ENCODE data around the gene USP43.

USP43 gene

GRCh38 chr17:9769036-9769695 lies 123.8 kb downstream of the USP43 start:
- Histone ChIP-seq H3K27me3 (ENCODE audit: control insufficient read depth, insufficient read depth, low read length) (no peaks in the 10 kb centered on the region), H3K4me1 (ENCODE audit: control insufficient read depth, insufficient read depth, low read length) (no peaks in the 10 kb centered on the region), H3K27ac (ENCODE audit: low read length) (no peak overlapping the region), H3K9me3 (ENCODE audit: control insufficient read depth, insufficient read depth, low read length) (no peaks in the 10 kb centered on the region), H3K4me3 (ENCODE audit: low read length) (no peak overlapping the region), H3K36me3 (ENCODE audit: control insufficient read depth, insufficient read depth, low read length) (no peaks in the 10 kb centered on the region)
- WGBS (ENCODE audit: insufficient coverage, insufficient read length), result no CpG with 5 or more reads among the region's 15 CpGs
- DNase-seq (ENCODE audit: low read depth, low spot score), result no peak

- Histone ChIP-seq H3K4me3 (ENCODE audit: low read length) (no peak overlapping the region), H3K9me3 (ENCODE audit: control insufficient read depth, insufficient read depth, low read length) (no peaks in the 10 kb centered on the region), H3K36me3 (ENCODE audit: control insufficient read depth, insufficient read depth, low read length) (no peaks in the 10 kb centered on the region), H3K4me1 (ENCODE audit: control insufficient read depth, insufficient read depth, low read length) (no peaks in the 10 kb centered on the region), H3K27ac (ENCODE audit: low read length) (no peak overlapping the region), H3K27me3 (ENCODE audit: control insufficient read depth, insufficient read depth, low read length) (no peaks in the 10 kb centered on the region)
- DNase-seq (ENCODE audit: low read depth, low spot score), result no peak
- WGBS (ENCODE audit: insufficient coverage, insufficient read length), result no CpG with 5 or more reads among the region's 27 CpGs
Observed at GRCh38 chr17:9771465-9771864, 126.1 kb downstream of the USP43 start.

GRCh38 chr17:9772658-9773057 lies 127.3 kb downstream of the USP43 start:
- no peaks in the 10 kb centered on the region for H3K9me3 ChIP-seq (ENCODE audit: control insufficient read depth, insufficient read depth, low read length)
- no peak overlapping the region for H3K27ac ChIP-seq (ENCODE audit: low read length)
- no peaks in the 10 kb centered on the region for H3K36me3 ChIP-seq (ENCODE audit: control insufficient read depth, insufficient read depth, low read length)
- no CpG with 5 or more reads among the region's 19 CpGs for WGBS (ENCODE audit: insufficient coverage, insufficient read length)
- no peak overlapping the region for H3K4me3 ChIP-seq (ENCODE audit: low read length)
- H3K4me1 ChIP-seq (ENCODE audit: control insufficient read depth, insufficient read depth, low read length), result no peaks in the 10 kb centered on the region
- H3K27me3 ChIP-seq (ENCODE audit: control insufficient read depth, insufficient read depth, low read length), result no peaks in the 10 kb centered on the region
- no peak for DNase-seq (ENCODE audit: low read depth, low spot score)

GRCh38 chr17:9776911-9777310 lies 131.6 kb downstream of the USP43 start:
- DNase-seq (ENCODE audit: low read depth, low spot score), result no peak
- no peaks in the 10 kb centered on the region for H3K9me3 ChIP-seq (ENCODE audit: control insufficient read depth, insufficient read depth, low read length)
- WGBS (ENCODE audit: insufficient coverage, insufficient read length), result no CpG with 5 or more reads among the region's 9 CpGs
- H3K36me3 ChIP-seq (ENCODE audit: control insufficient read depth, insufficient read depth, low read length), result no peaks in the 10 kb centered on the region
- H3K27me3 ChIP-seq (ENCODE audit: control insufficient read depth, insufficient read depth, low read length), result no peaks in the 10 kb centered on the region
- H3K4me1 ChIP-seq (ENCODE audit: control insufficient read depth, insufficient read depth, low read length), result no peaks in the 10 kb centered on the region
- H3K27ac ChIP-seq (ENCODE audit: low read length), result no peak overlapping the region
- H3K4me3 ChIP-seq (ENCODE audit: low read length), result no peak overlapping the region
